IPS-15b (cell line): ENCODE data around the gene CMKLR1.

ENCODE experiments used
- H3K27me3 ChIP-seq: one replicate; pipeline ENCODE4 v1.6.1; 2013; ENCODE audit warnings: low read length; ENCODE audit not compliant: control insufficient read depth, insufficient read depth
- H3K36me3 ChIP-seq: one replicate; pipeline ENCODE4 v1.6.1; 2013; ENCODE audit warnings: low read length; ENCODE audit not compliant: control insufficient read depth, insufficient read depth
- H3K4me1 ChIP-seq: one replicate; pipeline ENCODE4 v1.6.1; 2013; ENCODE audit warnings: mild to moderate bottlenecking, low read length; ENCODE audit not compliant: control insufficient read depth, insufficient read depth
- H3K4me3 ChIP-seq: one replicate; pipeline ENCODE4 v1.5.1; 2013; ENCODE audit warnings: low read depth, low read length
- H3K9ac ChIP-seq: one replicate; pipeline ENCODE4 v1.6.1; 2013; ENCODE audit warnings: low read depth, mild to moderate bottlenecking, low read length
- H3K9me3 ChIP-seq: one replicate; pipeline ENCODE4 v1.6.1; 2013; ENCODE audit warnings: mild to moderate bottlenecking, low read length; ENCODE audit not compliant: control insufficient read depth, insufficient read depth

The CMKLR1 gene

GRCh38 chr12:108282676-108283075, 56.4 kb downstream of the CMKLR1 start:
- no peaks in the 10 kb centered on the region for H3K27me3 ChIP-seq
- H3K36me3 ChIP-seq: no peaks in the 10 kb centered on the region
- no peak overlapping the region for H3K4me3 ChIP-seq
- H3K9ac ChIP-seq: no peak overlapping the region
- peaks cover 10% of the 10 kb centered on the region for H3K4me1 ChIP-seq
- H3K9me3 ChIP-seq: no peaks in the 10 kb centered on the region

DNA sequence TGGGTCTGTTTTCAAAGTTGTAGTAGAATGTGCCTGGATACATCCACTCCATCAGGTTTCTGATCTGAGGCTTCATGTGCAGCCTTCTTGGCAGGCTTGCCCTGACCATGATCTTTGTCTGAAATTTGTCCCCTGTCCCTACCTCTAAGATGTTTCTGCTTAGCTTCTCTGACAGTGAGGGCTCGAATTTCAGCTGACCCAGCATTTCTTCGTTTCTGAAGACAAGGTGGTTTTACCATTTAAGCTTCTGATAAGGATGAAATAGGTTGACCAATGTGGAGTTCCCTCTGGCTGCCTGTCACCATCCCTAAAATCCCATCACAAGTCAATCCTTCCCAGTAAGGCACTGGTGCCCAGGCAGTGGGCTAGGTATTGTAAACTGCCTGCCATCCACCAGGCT, 57.0 kb downstream of the CMKLR1 start:
- Histone ChIP-seq H3K36me3 (no peaks in the 10 kb centered on the region), H3K9me3 (no peaks in the 10 kb centered on the region), H3K4me3 (no peak overlapping the region), H3K4me1 (peaks cover 10% of the 10 kb centered on the region), H3K9ac (no peak overlapping the region), H3K27me3 (no peaks in the 10 kb centered on the region)

DNA sequence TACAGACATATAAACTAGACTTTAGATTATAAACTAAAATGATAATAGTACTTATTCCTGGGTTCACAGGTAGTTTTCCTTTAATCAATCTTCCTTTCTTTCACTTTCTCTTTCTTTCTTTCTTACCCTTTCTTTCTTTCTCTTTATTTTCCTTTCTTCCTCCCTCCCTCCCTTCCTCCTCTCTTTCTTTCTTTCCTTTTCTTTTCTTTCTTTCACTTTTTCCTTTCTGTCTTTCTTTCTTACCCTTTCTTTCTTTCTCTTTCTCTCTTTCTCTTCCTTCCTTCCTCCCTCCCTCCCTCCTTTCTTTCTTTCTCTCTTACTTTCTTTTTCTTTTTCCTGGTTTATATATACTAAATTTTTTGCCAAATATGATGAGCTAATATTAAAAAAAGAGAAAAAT, 61.5 kb downstream of the CMKLR1 start:
- H3K36me3 ChIP-seq: no peaks in the 10 kb centered on the region
- H3K9ac ChIP-seq: no peak overlapping the region
- no peaks in the 10 kb centered on the region for H3K9me3 ChIP-seq
- no peak overlapping the region for H3K4me3 ChIP-seq
- no peaks in the 10 kb centered on the region for H3K4me1 ChIP-seq
- no peaks in the 10 kb centered on the region for H3K27me3 ChIP-seq

GRCh38 chr12:108273217-108273616, 65.9 kb downstream of the CMKLR1 start:
- no peaks in the 10 kb centered on the region for H3K9me3 ChIP-seq
- no peaks in the 10 kb centered on the region for H3K36me3 ChIP-seq
- no peak overlapping the region for H3K9ac ChIP-seq
- no peak overlapping the region for H3K4me3 ChIP-seq
- no peaks in the 10 kb centered on the region for H3K4me1 ChIP-seq
- no peaks in the 10 kb centered on the region for H3K27me3 ChIP-seq

- no peak overlapping the region for H3K4me3 ChIP-seq
- no peaks in the 10 kb centered on the region for H3K9me3 ChIP-seq
- H3K9ac ChIP-seq: no peak overlapping the region
- H3K36me3 ChIP-seq: no peaks in the 10 kb centered on the region
- H3K27me3 ChIP-seq: no peaks in the 10 kb centered on the region
- H3K4me1 ChIP-seq: no peaks in the 10 kb centered on the region
These were observed 66.9 kb downstream of the CMKLR1 start for GRCh38 chr12:108271951-108272872.

GRCh38 chr12:108270849-108271143, 68.3 kb downstream of the CMKLR1 start:
- H3K4me3 ChIP-seq: no peak overlapping the region
- H3K9me3 ChIP-seq: no peaks in the 10 kb centered on the region
- no peak overlapping the region for H3K9ac ChIP-seq
- no peaks in the 10 kb centered on the region for H3K27me3 ChIP-seq
- no peaks in the 10 kb centered on the region for H3K4me1 ChIP-seq
- no peaks in the 10 kb centered on the region for H3K36me3 ChIP-seq

DNA sequence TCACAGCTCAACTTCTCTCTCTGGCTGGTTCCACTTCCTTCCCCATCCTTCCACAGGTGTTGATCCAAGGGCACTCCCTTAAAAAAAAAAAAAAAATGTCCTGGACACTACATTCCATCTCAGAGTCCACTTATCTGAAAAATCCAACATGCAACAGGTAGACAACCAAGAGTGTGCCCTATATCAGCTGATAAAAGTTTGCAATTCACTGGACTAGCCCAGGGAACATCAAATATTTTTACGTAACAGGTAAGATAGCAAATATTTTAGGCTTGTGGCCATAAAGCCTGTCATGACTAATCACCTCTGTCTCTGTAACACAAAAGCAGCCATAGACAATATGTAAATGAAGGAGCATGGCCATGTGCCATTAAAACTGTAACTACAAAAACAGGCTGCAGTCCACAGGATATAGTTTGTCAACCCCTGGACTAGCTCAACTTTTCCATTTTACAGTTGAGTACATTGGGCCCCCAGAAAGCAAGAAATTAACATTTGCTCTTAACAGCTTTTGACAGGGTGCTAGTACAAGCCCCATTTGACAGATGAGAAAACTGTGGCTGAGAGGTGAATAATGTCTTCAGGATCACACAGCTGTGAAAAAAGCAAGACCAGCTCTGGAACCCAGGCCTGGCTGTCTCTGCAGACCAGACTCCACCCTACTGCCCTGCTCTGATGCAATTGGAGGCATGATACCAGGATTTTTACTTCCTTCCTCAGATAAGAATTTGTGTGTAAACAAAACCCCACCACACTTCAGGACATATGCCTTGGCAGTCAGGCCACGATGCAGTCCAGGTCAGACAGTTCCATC, 68.9 kb downstream of the CMKLR1 start:
- H3K9me3 ChIP-seq: no peaks in the 10 kb centered on the region
- no peak overlapping the region for H3K9ac ChIP-seq
- no peak overlapping the region for H3K4me3 ChIP-seq
- H3K27me3 ChIP-seq: no peaks in the 10 kb centered on the region
- no peaks in the 10 kb centered on the region for H3K36me3 ChIP-seq
- no peaks in the 10 kb centered on the region for H3K4me1 ChIP-seq

- H3K36me3 ChIP-seq: no peaks in the 10 kb centered on the region
- no peaks in the 10 kb centered on the region for H3K27me3 ChIP-seq
- H3K4me3 ChIP-seq: no peak overlapping the region
- no peak overlapping the region for H3K9ac ChIP-seq
- H3K9me3 ChIP-seq: no peaks in the 10 kb centered on the region
- H3K4me1 ChIP-seq: no peaks in the 10 kb centered on the region
These were observed 69.9 kb downstream of the CMKLR1 start for GRCh38 chr12:108269224-108269623.

DNA sequence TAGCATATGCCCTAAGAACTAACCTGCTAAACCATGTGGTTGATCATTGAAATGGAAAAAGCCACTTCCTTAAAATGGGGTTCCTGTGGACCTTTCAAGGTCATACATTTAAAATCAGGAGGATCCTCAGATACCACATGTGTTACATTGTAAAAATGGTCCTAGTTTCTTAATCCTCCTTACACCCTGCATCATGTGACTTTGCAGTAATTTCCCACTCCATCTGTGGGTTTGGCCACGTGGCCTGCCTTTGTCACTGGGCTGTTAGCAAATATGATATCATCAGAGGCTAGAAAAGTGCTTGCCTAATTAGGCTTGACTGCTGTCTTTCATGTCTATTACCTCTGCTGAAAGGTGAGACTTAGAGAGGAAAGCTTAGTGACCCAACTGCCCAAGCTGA, 70.7 kb downstream of the CMKLR1 start:
- Histone ChIP-seq H3K4me3 (no peak overlapping the region), H3K36me3 (no peaks in the 10 kb centered on the region), H3K9ac (no peak overlapping the region), H3K9me3 (no peaks in the 10 kb centered on the region), H3K4me1 (no peaks in the 10 kb centered on the region), H3K27me3 (no peaks in the 10 kb centered on the region)

DNA sequence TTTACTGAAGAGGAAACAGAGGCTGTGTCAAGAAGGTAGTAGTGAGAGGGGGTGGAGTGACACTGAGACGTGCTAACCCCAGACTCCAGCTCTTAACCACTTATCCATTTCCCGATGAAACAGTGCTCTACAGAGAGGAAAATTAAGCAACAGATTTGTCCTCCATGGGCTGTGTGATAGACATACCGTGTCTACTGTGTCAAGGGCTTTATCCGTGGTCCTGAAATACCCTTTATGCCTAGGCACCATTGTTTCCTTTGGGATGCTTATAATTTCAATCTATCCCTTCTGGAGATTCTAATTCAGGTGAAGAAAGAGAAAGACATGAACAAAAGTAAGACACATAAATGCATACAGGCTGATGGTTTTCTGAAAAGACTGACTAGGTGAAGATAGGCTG, 71.7 kb downstream of the CMKLR1 start:
- H3K4me1 ChIP-seq: no peaks in the 10 kb centered on the region
- no peaks in the 10 kb centered on the region for H3K9me3 ChIP-seq
- H3K36me3 ChIP-seq: no peaks in the 10 kb centered on the region
- H3K9ac ChIP-seq: no peak overlapping the region
- no peak overlapping the region for H3K4me3 ChIP-seq
- no peaks in the 10 kb centered on the region for H3K27me3 ChIP-seq

DNA sequence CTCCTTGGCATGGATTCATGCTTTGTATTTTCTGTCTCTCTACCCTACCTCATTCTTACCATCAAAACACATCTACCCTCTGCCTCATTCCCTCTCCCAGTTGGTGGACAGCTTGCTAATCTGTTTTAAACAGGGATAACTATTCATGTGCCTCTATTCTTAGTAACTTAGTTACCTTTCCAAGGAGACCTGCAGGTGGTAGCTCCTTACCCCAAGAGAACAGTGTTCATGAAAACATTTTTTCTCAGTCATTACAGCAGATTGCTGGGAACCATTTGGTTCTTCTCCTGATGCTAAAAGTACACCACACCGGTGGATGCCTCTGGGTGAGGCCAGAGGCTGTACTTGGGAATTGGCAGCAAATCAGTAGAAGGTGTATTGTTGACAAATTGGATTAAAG, 73.0 kb downstream of the CMKLR1 start:
- Histone ChIP-seq H3K27me3 (no peaks in the 10 kb centered on the region), H3K4me3 (no peak overlapping the region), H3K9ac (no peak overlapping the region), H3K9me3 (no peaks in the 10 kb centered on the region), H3K36me3 (no peaks in the 10 kb centered on the region), H3K4me1 (no peaks in the 10 kb centered on the region)

DNA sequence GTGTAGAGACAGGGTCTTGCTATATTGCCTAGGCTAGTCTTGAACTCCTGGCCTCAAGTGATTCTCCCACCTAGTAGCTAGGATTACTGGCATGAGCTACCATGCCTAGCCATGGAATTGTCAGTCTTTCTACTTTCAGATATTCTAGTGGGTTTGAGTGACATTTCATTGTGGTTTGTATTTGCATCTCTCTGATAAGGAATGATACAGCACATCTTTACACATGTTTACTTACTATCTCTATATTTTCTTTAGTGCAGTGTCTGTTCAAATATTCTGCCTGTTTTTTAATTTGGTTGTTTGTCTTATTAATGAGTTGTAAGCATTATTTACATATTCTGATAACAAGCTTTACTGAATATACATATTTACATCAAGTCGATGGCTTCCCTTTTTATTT, 73.6 kb downstream of the CMKLR1 start:
- Histone ChIP-seq H3K27me3 (no peaks in the 10 kb centered on the region), H3K36me3 (no peaks in the 10 kb centered on the region), H3K4me1 (no peaks in the 10 kb centered on the region), H3K9ac (no peak overlapping the region), H3K9me3 (peaks cover 4% of the 10 kb centered on the region), H3K4me3 (no peak overlapping the region)
